HCT116 (cell line): ENCODE data around the gene HAPLN1. TPM values are rescaled to one million over a fixed set of nuclear protein-coding genes. Genes with fewer than 3 reads are reported as not detected.

ENCODE experiments used
- ATAC-seq: fragments of 200-7000 bp; cut with Tn5 transposase; 2 replicates; pipeline ENCODE4 v1.9.1; 2020; ENCODE audit warnings: mild to moderate bottlenecking, moderate library complexity
- BruUV-seq: library from RNA; stranded (reverse); fragments of 400-500 nt; replicated peaks from 2 replicates; lab custom pipeline; 2021; lab: Mats Ljungman, UMichigan
- CTCF ChIA-PET: fragments of 300-600 bp; sonication (Branson Sonifier 250); formaldehyde crosslinking; loops from one replicate; lab custom pipeline; 2021; ENCODE audit warnings: antibody characterized with exemption; lab: Charles Lee
- POLR2A ChIA-PET: fragments of 300-600, 350-600 bp; sonication (Branson Sonifier 250); formaldehyde crosslinking; loops from one replicate; lab custom pipeline; 2021; ENCODE audit warnings: antibody characterized with exemption; lab: Charles Lee
- RAD21 ChIA-PET, 2 experiments: fragments of 300-600 bp; sonication (Branson Sonifier 250); formaldehyde crosslinking; loops; one replicate each; lab custom pipeline; 2023; ENCODE audit warnings: low total read pairs in 2 of 2; ENCODE audit not compliant: uncharacterized antibody in 2 of 2, unreplicated experiment in 2 of 2, low non-redundant PET in 1 of 2; lab: Charles Lee
- DNase-seq: peaks from one replicate; pipeline ENCODE4 v3.0.0-alpha.2; 2010; ENCODE audit warnings: low read depth, low spot score
- H2AFZ ChIP-seq: fragments of 200-600 bp; shearing (Covaris generic), sonication (generic); 2 replicates; pipeline ENCODE4 v1.6.1; 2017; ENCODE audit warnings: low read depth, mixed run types, mixed read lengths, antibody characterized with exemption, low read length; ENCODE audit not compliant: poor library complexity, severe bottlenecking
- H3K27ac ChIP-seq: 2 replicates; pipeline ENCODE4 v1.5.1; 2012; ENCODE audit warnings: low read depth, low read length
- H3K27me3 ChIP-seq: fragments of 200-600 bp; sonication (generic); 2 replicates; pipeline ENCODE4 v1.6.1; 2016; ENCODE audit warnings: mixed run types, low read length, mixed read lengths; ENCODE audit not compliant: insufficient read depth
- H3K36me3 ChIP-seq, 2 experiments: fragments of 200-500 bp in 1 of 2; fragments of 200-600 bp in 1 of 2; sonication (Bioruptor generic) in 1 of 2; sonication (generic) in 1 of 2; 2 replicates each; pipeline versions ENCODE4 v1.5.1 to v1.6.1; 2014 to 2016; ENCODE audit warnings: low read length in 2 of 2, inconsistent platforms in 1 of 2, mixed read lengths in 1 of 2, mixed run types in 1 of 2; ENCODE audit not compliant: insufficient read depth in 2 of 2, control insufficient read depth in 1 of 2
- H3K4me1 ChIP-seq, 2 experiments: fragments of 200-600 bp in 1 of 2; sonication (generic) in 1 of 2; 2 replicates each; pipeline versions ENCODE4 v1.5.1 to v1.6.1; 2012 to 2017; ENCODE audit warnings: low read length in 2 of 2, inconsistent platforms in 1 of 2, mild to moderate bottlenecking in 1 of 2, mixed read lengths in 1 of 2, mixed run types in 1 of 2, moderate library complexity in 1 of 2; ENCODE audit not compliant: insufficient read depth in 2 of 2, control insufficient read depth in 1 of 2
- H3K4me2 ChIP-seq: fragments of 200-600 bp; sonication (generic); 2 replicates; pipeline ENCODE4 v1.6.1; 2017; ENCODE audit warnings: mixed run types, low read length, mixed read lengths
- H3K4me3 ChIP-seq, 2 experiments: fragments of 200-600 bp in 1 of 2; sonication (generic) in 1 of 2; replicated peaks in 1 of 2; 2 replicates each; pipeline ENCODE4 v1.5.1; 2011 to 2016; ENCODE audit warnings: low read length in 2 of 2, control low read depth in 1 of 2, low read depth in 1 of 2, mild to moderate bottlenecking in 1 of 2, mixed read lengths in 1 of 2, mixed run types in 1 of 2
- H3K79me2 ChIP-seq: fragments of 200-600 bp; sonication (generic); 2 replicates; pipeline ENCODE4 v1.6.1; 2017; ENCODE audit warnings: mild to moderate bottlenecking, mixed run types, low read length, moderate library complexity, mixed read lengths; ENCODE audit not compliant: insufficient read depth
- H3K9ac ChIP-seq: fragments of 200-600 bp; sonication (generic); 2 replicates; pipeline ENCODE4 v1.6.1; 2016; ENCODE audit warnings: low read length, mixed read lengths
- H3K9me2 ChIP-seq: fragments of 200-600 bp; sonication (generic), shearing (Covaris generic); 2 replicates; pipeline ENCODE4 v1.6.1; 2017; ENCODE audit warnings: mixed run types, mild to moderate bottlenecking, moderate library complexity; ENCODE audit not compliant: insufficient read depth
- H3K9me3 ChIP-seq, 2 experiments: fragments of 200-500 bp in 1 of 2; fragments of 200-600 bp in 1 of 2; sonication (Bioruptor generic) in 1 of 2; sonication (generic) in 1 of 2; 2 replicates each; pipeline ENCODE4 v1.6.1; 2014 to 2017; ENCODE audit warnings: low read length in 2 of 2, mixed read lengths in 2 of 2, inconsistent platforms in 1 of 2, low read depth in 1 of 2, mild to moderate bottlenecking in 1 of 2, mixed run types in 1 of 2, moderate library complexity in 1 of 2; ENCODE audit not compliant: control insufficient read depth in 1 of 2, insufficient read depth in 1 of 2
- H4K20me1 ChIP-seq: fragments of 200-600 bp; sonication (generic), shearing (Covaris generic); 2 replicates; pipeline ENCODE4 v1.6.1; 2017; ENCODE audit warnings: mixed run types, mild to moderate bottlenecking, moderate library complexity; ENCODE audit not compliant: insufficient read depth
- CEBPB ChIP-seq: IDR thresholded peaks from 2 replicates; pipeline ENCODE4 v1.6.1; 2012; ENCODE audit warnings: low read depth
- EGR1 ChIP-seq: IDR thresholded peaks from 2 replicates; pipeline ENCODE4 v1.6.1; 2012; ENCODE audit warnings: low read depth
- ELF1 ChIP-seq: IDR thresholded peaks from 2 replicates; pipeline ENCODE4 v1.6.1; 2012; ENCODE audit warnings: low read depth, borderline replicate concordance
- EZH2 ChIP-seq: fragments of 200-600 bp; sonication (generic); IDR thresholded peaks from 2 replicates; pipeline ENCODE4 v1.6.1; 2017; ENCODE audit warnings: antibody characterized with exemption, mixed run types
- JUND ChIP-seq: IDR thresholded peaks from 2 replicates; pipeline ENCODE4 v1.6.1; 2012
- POLR2AphosphoS5 ChIP-seq: IDR thresholded peaks from 2 replicates; pipeline ENCODE4 v1.6.1; 2011; ENCODE audit warnings: mild to moderate bottlenecking, low read depth, low read length, moderate library complexity
- RAD21 ChIP-seq: IDR thresholded peaks from 2 replicates; pipeline ENCODE4 v1.6.1; 2012; ENCODE audit warnings: low read depth, mild to moderate bottlenecking
- SIN3A ChIP-seq: IDR thresholded peaks from 2 replicates; pipeline ENCODE4 v1.6.1; 2012; ENCODE audit warnings: low read depth
- TCF7L2 ChIP-seq: IDR thresholded peaks from 2 replicates; pipeline ENCODE4 v1.7.0; 2011; ENCODE audit warnings: borderline replicate concordance, inconsistent platforms; ENCODE audit not compliant: insufficient read depth, insufficient read length; ENCODE audit errors: extremely low read depth
- YY1 ChIP-seq: IDR thresholded peaks from 2 replicates; pipeline ENCODE4 v1.6.1; 2011; ENCODE audit warnings: low read length, low read depth, moderate library complexity, mild to moderate bottlenecking; ENCODE audit not compliant: insufficient replicate concordance; ENCODE audit errors: extremely low read depth
- ZBTB33 ChIP-seq: IDR thresholded peaks from 2 replicates; pipeline ENCODE4 v1.6.1; 2011; ENCODE audit warnings: mild to moderate bottlenecking, low read length, moderate library complexity; ENCODE audit not compliant: insufficient replicate concordance; ENCODE audit errors: extremely low read depth
- ZNF274 ChIP-seq: fragments of 200-500 bp; sonication (Bioruptor generic); IDR thresholded peaks from 2 replicates; pipeline ENCODE4 v1.6.1; 2014; ENCODE audit warnings: mild to moderate bottlenecking, low read depth, low read length, inconsistent platforms
- intact Hi-C: fragments of 100-400 bp; cut with micrococcal nuclease; formaldehyde crosslinking; loops from 2 replicates; pipeline ENCODE4 v1.10.0; 2022
- total RNA-seq: library from RNA; stranded (reverse); gene quantifications from one replicate; pipeline ENCODE4 v1.2.1, GENCODE V29; 2021; ENCODE audit not compliant: unreplicated experiment
- TF ChIP-seq, protein P1 (sequence below), 3 experiments: fragments of 200-600 bp in 1 of 3; sonication (generic) in 1 of 3; IDR thresholded peaks in 2 of 3; conservative IDR thresholded peaks in 1 of 3; 2 replicates each; pipeline ENCODE4 v1.5.1; 2012 to 2017; ENCODE audit warnings: low read depth in 2 of 3, low read length in 2 of 3, antibody characterized with exemption in 1 of 3, borderline replicate concordance in 1 of 3, control low read depth in 1 of 3, mild to moderate bottlenecking in 1 of 3, mixed read lengths in 1 of 3, mixed run types in 1 of 3, moderate library complexity in 1 of 3; ENCODE audit not compliant: insufficient read depth in 1 of 3

HAPLN1 gene
- total RNA-seq, 1 experiment from 2014 or later: 0.05 TPM

- intact Hi-C loops: no loop called here
- Histone ChIP-seq H3K36me3 (no peaks in the 10 kb centered on the region), H3K4me2 (no peak overlapping the region), H3K9me3 (no peaks in the 10 kb centered on the region), H3K79me2 (no peaks in the 10 kb centered on the region), H3K4me3 (no peak overlapping the region), H3K4me1 (no peaks in the 10 kb centered on the region), H3K9ac (no peak overlapping the region), H3K9me2 (no peaks in the 10 kb centered on the region), H4K20me1 (no peaks in the 10 kb centered on the region), H3K27me3 (no peaks in the 10 kb centered on the region), H2AFZ (no peak overlapping the region), H3K27ac (no peak overlapping the region)
- POLR2A ChIA-PET: no interaction called here
- ATAC-seq (no peak), DNase-seq (no peak)
- CTCF ChIA-PET: no interaction called here
- no peak for TF ChIP-seq RAD21
- no peak for TF ChIP-seq ZBTB33
- no peak for TF ChIP-seq SIN3A
- TF ChIP-seq ELF1: no peak
- TF ChIP-seq YY1: no peak
- no peak for TF ChIP-seq JUND
- TF ChIP-seq ZNF274: no peak
- no peak for TF ChIP-seq TCF7L2
- TF ChIP-seq EZH2: no peak
- TF ChIP-seq POLR2AphosphoS5: no peak
- TF ChIP-seq, protein P1, sequence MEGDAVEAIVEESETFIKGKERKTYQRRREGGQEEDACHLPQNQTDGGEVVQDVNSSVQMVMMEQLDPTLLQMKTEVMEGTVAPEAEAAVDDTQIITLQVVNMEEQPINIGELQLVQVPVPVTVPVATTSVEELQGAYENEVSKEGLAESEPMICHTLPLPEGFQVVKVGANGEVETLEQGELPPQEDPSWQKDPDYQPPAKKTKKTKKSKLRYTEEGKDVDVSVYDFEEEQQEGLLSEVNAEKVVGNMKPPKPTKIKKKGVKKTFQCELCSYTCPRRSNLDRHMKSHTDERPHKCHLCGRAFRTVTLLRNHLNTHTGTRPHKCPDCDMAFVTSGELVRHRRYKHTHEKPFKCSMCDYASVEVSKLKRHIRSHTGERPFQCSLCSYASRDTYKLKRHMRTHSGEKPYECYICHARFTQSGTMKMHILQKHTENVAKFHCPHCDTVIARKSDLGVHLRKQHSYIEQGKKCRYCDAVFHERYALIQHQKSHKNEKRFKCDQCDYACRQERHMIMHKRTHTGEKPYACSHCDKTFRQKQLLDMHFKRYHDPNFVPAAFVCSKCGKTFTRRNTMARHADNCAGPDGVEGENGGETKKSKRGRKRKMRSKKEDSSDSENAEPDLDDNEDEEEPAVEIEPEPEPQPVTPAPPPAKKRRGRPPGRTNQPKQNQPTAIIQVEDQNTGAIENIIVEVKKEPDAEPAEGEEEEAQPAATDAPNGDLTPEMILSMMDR (IDR thresholded peaks at IDR 0.05 in 2 of 3, conservative IDR thresholded peaks at IDR 0.05 in 1 of 3; ENCODE audit: borderline replicate concordance in 1 of 3, insufficient read depth in 1 of 3, low read depth in 2 of 3, low read length in 2 of 3): no peak
- no peak for TF ChIP-seq EGR1
- no peak for TF ChIP-seq CEBPB
- no TSS peak for BruUV-seq
- RAD21 ChIA-PET: no interaction called here
Observed at GRCh38 chr5:83686251-83686650, 34.4 kb downstream of the HAPLN1 start.
